ENCODE results near the gene PAK4. TPM values are rescaled to one million over a fixed set of nuclear protein-coding genes. Genes with fewer than 3 reads are reported as not detected.
"Not testable (repeated sequence)": the region's sequence is repeated elsewhere in the genome, so short reads cannot be mapped to it uniquely, and the experiment has no call there.

The PAK4 gene
- total and polyA plus RNA-seq, 2 experiments from 2014 or later: 20.3 to 39.6 TPM

DNA sequence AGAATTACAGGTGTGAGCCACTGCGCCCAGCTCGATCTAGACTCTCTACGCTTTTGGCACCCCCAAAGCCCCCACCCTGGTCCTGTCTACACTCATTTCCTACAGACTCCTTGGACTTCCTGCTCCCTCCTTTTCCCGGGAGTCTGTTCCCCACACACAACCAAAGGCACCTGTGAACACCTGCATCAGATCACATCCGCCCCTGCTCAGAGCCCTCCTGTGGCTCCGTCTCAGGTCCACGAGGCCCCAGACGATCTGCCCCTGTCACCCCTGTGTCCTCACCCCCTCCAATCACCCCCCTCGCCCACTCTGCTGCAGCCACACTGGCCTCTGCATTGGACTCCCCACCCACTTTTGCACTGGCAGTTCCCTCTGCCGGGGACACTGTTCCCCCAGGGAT is 12.4 kb upstream of the PAK4 start:
- Histone ChIP-seq H3K4me2 (no peak overlapping the region), H3K27me3 (no peaks in the 10 kb centered on the region), H3K9me3 (ENCODE audit: low read depth) (no peaks in the 10 kb centered on the region), H2AFZ (no peak overlapping the region), H3K4me1 (ENCODE audit: insufficient read depth) (no peaks in the 10 kb centered on the region), H3K9me2 (replicated peaks; ENCODE audit: insufficient read depth) (no peaks in the 10 kb centered on the region), H3K36me3 (replicated peaks; ENCODE audit: insufficient read depth, low read depth) (no peaks in the 10 kb centered on the region), H4K20me1 (ENCODE audit: insufficient read depth, poor library complexity, severe bottlenecking) (no peaks in the 10 kb centered on the region), H3K4me3 (no peak overlapping the region), H3K79me2 (no peaks in the 10 kb centered on the region), H3K27ac (no peak overlapping the region)
- 90% methylated on average over 10 of the region's 10 CpGs for WGBS (ENCODE audit: low lambda C conversion rate, missing lambda C conversion rate)
- TF ChIP-seq EZH2phosphoT487 (IDR thresholded peaks at IDR 0.05; ENCODE audit: low read depth, severe bottlenecking, unreplicated experiment) (no peak), EZH2 (IDR thresholded peaks at IDR 0.05; ENCODE audit: borderline replicate concordance) (no peak)
- TF ChIP-seq, protein P1, sequence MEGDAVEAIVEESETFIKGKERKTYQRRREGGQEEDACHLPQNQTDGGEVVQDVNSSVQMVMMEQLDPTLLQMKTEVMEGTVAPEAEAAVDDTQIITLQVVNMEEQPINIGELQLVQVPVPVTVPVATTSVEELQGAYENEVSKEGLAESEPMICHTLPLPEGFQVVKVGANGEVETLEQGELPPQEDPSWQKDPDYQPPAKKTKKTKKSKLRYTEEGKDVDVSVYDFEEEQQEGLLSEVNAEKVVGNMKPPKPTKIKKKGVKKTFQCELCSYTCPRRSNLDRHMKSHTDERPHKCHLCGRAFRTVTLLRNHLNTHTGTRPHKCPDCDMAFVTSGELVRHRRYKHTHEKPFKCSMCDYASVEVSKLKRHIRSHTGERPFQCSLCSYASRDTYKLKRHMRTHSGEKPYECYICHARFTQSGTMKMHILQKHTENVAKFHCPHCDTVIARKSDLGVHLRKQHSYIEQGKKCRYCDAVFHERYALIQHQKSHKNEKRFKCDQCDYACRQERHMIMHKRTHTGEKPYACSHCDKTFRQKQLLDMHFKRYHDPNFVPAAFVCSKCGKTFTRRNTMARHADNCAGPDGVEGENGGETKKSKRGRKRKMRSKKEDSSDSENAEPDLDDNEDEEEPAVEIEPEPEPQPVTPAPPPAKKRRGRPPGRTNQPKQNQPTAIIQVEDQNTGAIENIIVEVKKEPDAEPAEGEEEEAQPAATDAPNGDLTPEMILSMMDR (IDR thresholded peaks at IDR 0.05; ENCODE audit: poor library complexity): no peak
- DNase-seq (ENCODE audit: low spot score): no peak

DNA sequence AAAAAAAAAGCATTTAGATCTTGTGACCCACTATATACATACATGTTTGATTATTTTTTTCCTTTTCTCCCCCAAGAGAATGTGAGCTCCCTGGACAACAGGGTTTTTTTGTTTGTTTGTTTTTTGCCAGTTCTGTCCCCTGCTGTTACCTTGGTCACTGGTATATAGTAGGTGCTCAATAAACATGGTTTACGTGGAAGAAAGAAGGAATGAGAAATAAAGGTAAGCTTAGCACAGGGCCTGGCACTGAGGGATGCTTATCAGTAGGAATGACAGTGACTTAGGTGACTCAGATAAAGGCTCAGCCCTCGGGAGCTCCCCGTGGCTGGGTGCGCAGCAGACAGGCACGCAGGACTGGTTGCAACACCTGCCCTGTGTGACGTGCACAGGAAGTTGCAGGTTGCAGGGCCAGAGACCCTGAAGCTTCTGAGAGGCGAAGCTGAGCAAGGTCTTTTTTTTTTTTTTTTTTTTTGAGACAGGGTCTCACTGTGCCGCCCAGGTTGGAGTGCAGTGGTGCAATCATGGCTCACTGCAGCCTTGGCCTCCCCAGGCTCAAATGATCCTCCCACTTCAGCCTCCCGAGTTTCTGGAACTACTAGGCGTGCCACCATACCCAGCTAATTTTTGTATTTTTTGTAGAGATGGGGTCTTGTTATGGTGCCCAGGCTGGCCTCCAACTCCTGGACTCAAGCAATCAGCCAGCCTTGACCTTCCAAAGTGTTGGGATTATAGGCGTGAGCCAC is 10.3 kb upstream of the PAK4 start:
- H3K9me2 ChIP-seq (replicated peaks; ENCODE audit: insufficient read depth): no peaks in the 10 kb centered on the region
- DNase-seq (ENCODE audit: low spot score): no peak
- H3K4me3 ChIP-seq: no peak overlapping the region
- TF ChIP-seq, protein P1 (IDR thresholded peaks at IDR 0.05; ENCODE audit: poor library complexity): no peak
- TF ChIP-seq EZH2phosphoT487 (IDR thresholded peaks at IDR 0.05; ENCODE audit: low read depth, severe bottlenecking, unreplicated experiment) (no peak), EZH2 (IDR thresholded peaks at IDR 0.05; ENCODE audit: borderline replicate concordance) (no peak)
- 87% methylated on average over 10 of the region's 11 CpGs for WGBS (ENCODE audit: low lambda C conversion rate, missing lambda C conversion rate)
- H4K20me1 ChIP-seq (ENCODE audit: insufficient read depth, poor library complexity, severe bottlenecking): no peaks in the 10 kb centered on the region
- H3K27ac ChIP-seq: no peak overlapping the region
- H3K27me3 ChIP-seq: no peaks in the 10 kb centered on the region
- H3K9me3 ChIP-seq (ENCODE audit: low read depth): no peaks in the 10 kb centered on the region
- H3K4me2 ChIP-seq: no peak overlapping the region
- no peaks in the 10 kb centered on the region for H3K36me3 ChIP-seq (replicated peaks; ENCODE audit: insufficient read depth, low read depth)
- H3K4me1 ChIP-seq (ENCODE audit: insufficient read depth): no peaks in the 10 kb centered on the region
- no peaks in the 10 kb centered on the region for H3K79me2 ChIP-seq
- H2AFZ ChIP-seq: no peak overlapping the region

DNA sequence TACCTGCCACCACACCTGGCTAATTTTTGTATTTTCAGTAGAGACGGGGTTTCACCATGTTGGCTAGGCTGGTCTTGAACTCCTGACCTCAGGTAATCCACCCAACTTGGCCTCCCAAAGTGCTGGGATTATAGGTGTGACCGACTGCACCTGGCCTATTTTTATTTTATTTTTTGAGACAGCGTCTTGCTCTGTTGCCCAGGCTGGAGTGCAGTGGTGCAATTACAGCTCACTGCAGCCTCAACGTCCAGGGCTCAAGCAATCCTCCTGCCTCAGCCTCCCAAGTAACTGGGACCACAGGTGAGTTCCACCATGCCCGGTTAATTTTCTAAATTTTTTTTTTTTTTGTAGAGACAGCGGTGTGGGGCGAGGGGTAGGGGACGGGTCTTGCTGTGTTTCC is 8.6 kb upstream of the PAK4 start:
- not testable (repeated sequence) for H3K9me3 ChIP-seq (ENCODE audit: low read depth); H3K4me1 ChIP-seq (ENCODE audit: insufficient read depth); H3K79me2 ChIP-seq; DNase-seq (ENCODE audit: low spot score); H3K27ac ChIP-seq; H3K4me3 ChIP-seq; H3K27me3 ChIP-seq; H2AFZ ChIP-seq; H3K9me2 ChIP-seq (replicated peaks; ENCODE audit: insufficient read depth); H3K36me3 ChIP-seq (replicated peaks; ENCODE audit: insufficient read depth, low read depth); H4K20me1 ChIP-seq (ENCODE audit: insufficient read depth, poor library complexity, severe bottlenecking); H3K4me2 ChIP-seq
- WGBS (ENCODE audit: low lambda C conversion rate, missing lambda C conversion rate): 88% methylated on average over 8 of the region's 8 CpGs

DNA sequence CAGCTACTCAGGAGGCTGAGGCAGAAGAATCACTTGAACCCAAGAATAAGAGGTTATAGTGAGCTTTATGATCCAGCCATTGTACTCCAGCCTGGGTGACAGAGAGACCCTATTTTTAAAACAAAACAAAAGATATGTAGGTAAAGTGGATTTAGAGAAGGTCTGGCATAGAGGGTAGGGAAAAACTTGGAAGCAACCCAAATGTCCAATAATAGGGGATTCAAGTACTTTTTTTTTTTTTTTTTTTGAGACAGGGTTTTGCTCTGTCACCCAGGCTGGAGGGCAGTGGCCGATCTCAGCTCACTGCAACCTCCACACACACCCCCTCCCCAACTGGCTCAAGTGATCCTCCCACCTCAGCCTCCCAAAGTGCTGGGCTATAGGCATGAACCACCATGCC is 5.8 kb upstream of the PAK4 start:
- Histone ChIP-seq H3K27ac (no peak overlapping the region), H3K4me3 (no peak overlapping the region), H3K4me1 (ENCODE audit: insufficient read depth) (no peaks in the 10 kb centered on the region), H3K4me2 (no peak overlapping the region), H4K20me1 (ENCODE audit: insufficient read depth, poor library complexity, severe bottlenecking) (no peaks in the 10 kb centered on the region), H3K27me3 (no peaks in the 10 kb centered on the region), H2AFZ (no peak overlapping the region), H3K36me3 (replicated peaks; ENCODE audit: insufficient read depth, low read depth) (no peaks in the 10 kb centered on the region), H3K9me2 (replicated peaks; ENCODE audit: insufficient read depth) (no peaks in the 10 kb centered on the region), H3K79me2 (no peaks in the 10 kb centered on the region), H3K9me3 (ENCODE audit: low read depth) (no peaks in the 10 kb centered on the region)
- DNase-seq (ENCODE audit: low spot score): no peak
- TF ChIP-seq, protein P1 (IDR thresholded peaks at IDR 0.05; ENCODE audit: poor library complexity): no peak
- TF ChIP-seq EZH2phosphoT487 (IDR thresholded peaks at IDR 0.05; ENCODE audit: low read depth, severe bottlenecking, unreplicated experiment): no peak
- 100% methylated on average over 1 of the region's 1 CpG for WGBS (ENCODE audit: low lambda C conversion rate, missing lambda C conversion rate)
